Ovary (tissue), 9 donors: ENCODE measurements around the gene MYCL. TPM values are rescaled to one million over a fixed set of nuclear protein-coding genes. Genes with fewer than 3 reads are reported as not detected.

Experiments
- DNase-seq, 5 donors: peaks; one replicate each; pipeline ENCODE4 v3.0.0-alpha.2; 2019 to 2020
- H3K27ac ChIP-seq, 2 donors: fragments of 200-600 bp; one replicate each; pipeline versions ENCODE4 v1.5.1 to v1.8.0; 2019 to 2022
- H3K27me3 ChIP-seq: fragments of 200-600 bp; one replicate; pipeline ENCODE4 v1.8.0; 2022
- H3K36me3 ChIP-seq: fragments of 200-600 bp; sonication (generic); one replicate; pipeline ENCODE4 v1.5.1; 2019
- H3K4me1 ChIP-seq: one replicate; pipeline ENCODE4 v1.8.1; 2013; ENCODE audit warnings: mild to moderate bottlenecking, moderate library complexity; ENCODE audit not compliant: insufficient read depth
- H3K4me3 ChIP-seq: fragments of 200-600 bp; sonication (generic); one replicate; pipeline ENCODE4 v1.5.1; 2017
- H3K9me3 ChIP-seq, 2 donors: fragments of 200-600 bp in 1 of 2; sonication (generic) in 1 of 2; one replicate each; pipeline versions ENCODE4 v1.5.1 to v1.8.1; 2013 to 2019; ENCODE audit warnings: mild to moderate bottlenecking in 1 of 2, moderate library complexity in 1 of 2
- EP300 ChIP-seq: sonication (generic); formaldehyde crosslinking; IDR thresholded peaks from one replicate; pipeline ENCODE4 v1.6.1; 2017; ENCODE audit warnings: antibody characterized with exemption
- POLR2A ChIP-seq: fragments of 450-650 bp; IDR thresholded peaks from one replicate; pipeline ENCODE4 v1.6.1; 2017; ENCODE audit warnings: antibody characterized with exemption, mild to moderate bottlenecking, moderate library complexity
- WGBS, 3 donors: extraction: QIAGEN DNeasy Blood & Tissue Kit in 1 of 3; methylation state at CpG; one replicate each; pipeline versions ENCODE4 v1.1.5 to v1.1.7; 2013 to 2017; 5-methylcytosine and 5-hydroxymethylcytosine counted together
- intact Hi-C, 4 donors: fragments of 100-400 bp; cut with DNase I; formaldehyde crosslinking; loops; one replicate each; pipeline versions ENCODE4 v1.11.0 to v1.15.1; 2022 to 2023
- polyA plus RNA-seq, 2 donors: library from polyadenylated mRNA; stranded (reverse); fragments of 200-250 nt in 1 of 2; fragments of 350-450 nt in 1 of 2; fragmentation: Illumina TruSeq in 1 of 2; extraction: RNeasy Lipid Tissue Mini Kit (QIAGEN cat#74804) in 1 of 2; gene quantifications; one replicate each; pipeline ENCODE4 v1.2.3, GENCODE V29; 2013 to 2014
- total RNA-seq, 7 donors: library from RNA; depleted of rRNA in 2 of 7; stranded (reverse); fragments of >200 nt in 2 of 7; fragmentation: NEBNext Ultra II Directional in 3 of 7; extraction: Animal tissue kit (Norgen Biotek cat#: 25700) in 3 of 7; gene quantifications; one replicate each; pipeline versions ENCODE4 v1.1.0 to v1.2.4, GENCODE V29; 2016 to 2023
- TF ChIP-seq, protein P1 (sequence below), 3 donors: fragments of 450-650 bp in 2 of 3; fragments of 200-600 bp in 1 of 3; IDR thresholded peaks; one replicate each; pipeline versions ENCODE4 v1.5.1 to v1.8.0; 2016 to 2022; ENCODE audit warnings: antibody characterized with exemption in 3 of 3, mild to moderate bottlenecking in 1 of 3
- donor health status: DM: no; HTN: no; CAD: no; lungs with moderate emphysema.
- donor health status: DM: no; HTN: no; CAD: no.
- donor health status: Bipolar disorder and iron deficiency.
- donor health status: DM: yes; HTN: yes; CAD: no.
- donor health status: DM: no; HTN: no; CAD: no.
- donor health status: DM: yes; HTN: yes; CAD: no.

The MYCL gene
- total and polyA plus RNA-seq, 9 donors, result 0.13 to 4.8 (median 0.96) TPM; not detected in 1

- 82 to 95% (median 93%) methylated on average over 8 of the region's 8 CpGs for WGBS, 3 donors
- Histone ChIP-seq H3K27ac (no peak overlapping the region), H3K4me1 (no peaks in the 10 kb centered on the region), H3K27me3 (no peaks in the 10 kb centered on the region), H3K4me3 (no peak overlapping the region), H3K9me3 (no peaks in the 10 kb centered on the region), H3K36me3 (no peaks in the 10 kb centered on the region)
- DNase-seq, result no peak
- intact Hi-C loops, result no loop called here
- no peak for TF ChIP-seq EP300
- no peak for TF ChIP-seq POLR2A
- TF ChIP-seq, protein P1, sequence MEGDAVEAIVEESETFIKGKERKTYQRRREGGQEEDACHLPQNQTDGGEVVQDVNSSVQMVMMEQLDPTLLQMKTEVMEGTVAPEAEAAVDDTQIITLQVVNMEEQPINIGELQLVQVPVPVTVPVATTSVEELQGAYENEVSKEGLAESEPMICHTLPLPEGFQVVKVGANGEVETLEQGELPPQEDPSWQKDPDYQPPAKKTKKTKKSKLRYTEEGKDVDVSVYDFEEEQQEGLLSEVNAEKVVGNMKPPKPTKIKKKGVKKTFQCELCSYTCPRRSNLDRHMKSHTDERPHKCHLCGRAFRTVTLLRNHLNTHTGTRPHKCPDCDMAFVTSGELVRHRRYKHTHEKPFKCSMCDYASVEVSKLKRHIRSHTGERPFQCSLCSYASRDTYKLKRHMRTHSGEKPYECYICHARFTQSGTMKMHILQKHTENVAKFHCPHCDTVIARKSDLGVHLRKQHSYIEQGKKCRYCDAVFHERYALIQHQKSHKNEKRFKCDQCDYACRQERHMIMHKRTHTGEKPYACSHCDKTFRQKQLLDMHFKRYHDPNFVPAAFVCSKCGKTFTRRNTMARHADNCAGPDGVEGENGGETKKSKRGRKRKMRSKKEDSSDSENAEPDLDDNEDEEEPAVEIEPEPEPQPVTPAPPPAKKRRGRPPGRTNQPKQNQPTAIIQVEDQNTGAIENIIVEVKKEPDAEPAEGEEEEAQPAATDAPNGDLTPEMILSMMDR (IDR thresholded peaks at IDR 0.05), result no peak
Measured at GRCh38 chr1:39938856-39939255, 37.1 kb upstream of the MYCL start.

GRCh38 chr1:39936724-39937491 is 35.2 kb upstream of the MYCL start:
- no peaks in the 10 kb centered on the region for H3K9me3 ChIP-seq
- no peaks in the 10 kb centered on the region for H3K27me3 ChIP-seq
- no peak for DNase-seq
- H3K4me1 ChIP-seq, result no peaks in the 10 kb centered on the region
- TF ChIP-seq POLR2A (no peak), EP300 (no peak)
- TF ChIP-seq, protein P1 (IDR thresholded peaks at IDR 0.05), result no peak
- no peaks in the 10 kb centered on the region for H3K36me3 ChIP-seq
- intact Hi-C loops, result no loop called here
- no peak overlapping the region for H3K4me3 ChIP-seq
- 48 to 91% (median 85%) methylated on average over 2 of the region's 2 CpGs for WGBS, 3 donors
- no peak overlapping the region for H3K27ac ChIP-seq

- intact Hi-C loops, result no loop called here
- H3K9me3 ChIP-seq, result no peaks in the 10 kb centered on the region
- no peak overlapping the region for H3K4me3 ChIP-seq
- 22 to 35% (median 26%) methylated on average over 12 of the region's 12 CpGs for WGBS, 3 donors
- H3K27ac ChIP-seq, result no peak overlapping the region
- no peak for TF ChIP-seq POLR2A
- no peak for TF ChIP-seq EP300
- TF ChIP-seq, protein P1 (IDR thresholded peaks at IDR 0.05), result no peak
- no peaks in the 10 kb centered on the region for H3K36me3 ChIP-seq
- H3K27me3 ChIP-seq, result no peaks in the 10 kb centered on the region
- DNase-seq, result peak in 4 of 5 donors; percentile 49 to 65 (median 62)
- no peaks in the 10 kb centered on the region for H3K4me1 ChIP-seq
Measured at GRCh38 chr1:39933956-39934941, 32.5 kb upstream of the MYCL start.

- intact Hi-C loops, result no loop called here
- no peak overlapping the region for H3K4me3 ChIP-seq
- H3K36me3 ChIP-seq, result no peaks in the 10 kb centered on the region
- H3K27me3 ChIP-seq, result no peaks in the 10 kb centered on the region
- H3K4me1 ChIP-seq, result no peaks in the 10 kb centered on the region
- no peak overlapping the region for H3K27ac ChIP-seq
- DNase-seq, result no peak
- 62 to 70% (median 65%) methylated on average over 7 of the region's 7 CpGs for WGBS, 3 donors
- TF ChIP-seq, protein P1 (IDR thresholded peaks at IDR 0.05), result no peak
- TF ChIP-seq EP300, result no peak
- TF ChIP-seq POLR2A, result no peak
- H3K9me3 ChIP-seq, result no peaks in the 10 kb centered on the region
Measured at GRCh38 chr1:39928809-39929587, 27.3 kb upstream of the MYCL start.
